GM21423 (cell line): ENCODE data around the gene MYO18A.
"Not testable (repeated sequence)": the region's sequence is repeated elsewhere in the genome, so short reads cannot be mapped to it uniquely, and the experiment has no call there.

Experiments
- ATAC-seq: cut with Tn5 transposase; IDR thresholded peaks from one replicate; pipeline ENCODE4 v1.9.1; 2021; ENCODE audit warnings: mild to moderate bottlenecking, moderate library complexity; ENCODE audit not compliant: unreplicated experiment

Gene MYO18A

GRCh38 chr17:29148790-29149430 lies 31.3 kb downstream of the MYO18A start:
- peak; percentile 69 for ATAC-seq

- no peak for ATAC-seq
Measured at GRCh38 chr17:29148257-29148789, 31.9 kb downstream of the MYO18A start.

GRCh38 chr17:29147682-29148081 lies 32.5 kb downstream of the MYO18A start:
- ATAC-seq: no peak

GRCh38 chr17:29147228-29147627 lies 33.0 kb downstream of the MYO18A start:
- ATAC-seq: not testable (repeated sequence)

GRCh38 chr17:29146369-29146972 lies 33.7 kb downstream of the MYO18A start:
- no peak for ATAC-seq

- ATAC-seq: no peak
Measured at GRCh38 chr17:29145289-29146073, 34.7 kb downstream of the MYO18A start.

GRCh38 chr17:29143894-29144293 lies 36.3 kb downstream of the MYO18A start:
- ATAC-seq: no peak

GRCh38 chr17:29141514-29141876 lies 38.7 kb downstream of the MYO18A start:
- no peak for ATAC-seq

GRCh38 chr17:29140631-29141513 lies 39.3 kb downstream of the MYO18A start:
- no peak for ATAC-seq

- peak; percentile 35 for ATAC-seq
Measured at GRCh38 chr17:29140051-29140621, 40.1 kb downstream of the MYO18A start.

- ATAC-seq: no peak
Measured at GRCh38 chr17:29138971-29139691, 41.1 kb downstream of the MYO18A start.

- no peak for ATAC-seq
Measured at GRCh38 chr17:29138184-29138955, 41.8 kb downstream of the MYO18A start.

GRCh38 chr17:29136998-29137730 lies 43.0 kb downstream of the MYO18A start:
- ATAC-seq: no peak

- no peak for ATAC-seq
Measured at GRCh38 chr17:29135464-29135863, 44.7 kb downstream of the MYO18A start.

- ATAC-seq: no peak
Measured at GRCh38 chr17:29133121-29133713, 47.0 kb downstream of the MYO18A start.

- no peak for ATAC-seq
Measured at GRCh38 chr17:29131814-29132682, 48.1 kb downstream of the MYO18A start.

GRCh38 chr17:29129731-29130130 lies 50.5 kb downstream of the MYO18A start:
- no peak for ATAC-seq
